Measurements from ENCODE around the gene ZBTB45.
"Not testable (repeated sequence)": the region's sequence is repeated elsewhere in the genome, so short reads cannot be mapped to it uniquely, and the experiment has no call there.

ZBTB45 gene

DNA sequence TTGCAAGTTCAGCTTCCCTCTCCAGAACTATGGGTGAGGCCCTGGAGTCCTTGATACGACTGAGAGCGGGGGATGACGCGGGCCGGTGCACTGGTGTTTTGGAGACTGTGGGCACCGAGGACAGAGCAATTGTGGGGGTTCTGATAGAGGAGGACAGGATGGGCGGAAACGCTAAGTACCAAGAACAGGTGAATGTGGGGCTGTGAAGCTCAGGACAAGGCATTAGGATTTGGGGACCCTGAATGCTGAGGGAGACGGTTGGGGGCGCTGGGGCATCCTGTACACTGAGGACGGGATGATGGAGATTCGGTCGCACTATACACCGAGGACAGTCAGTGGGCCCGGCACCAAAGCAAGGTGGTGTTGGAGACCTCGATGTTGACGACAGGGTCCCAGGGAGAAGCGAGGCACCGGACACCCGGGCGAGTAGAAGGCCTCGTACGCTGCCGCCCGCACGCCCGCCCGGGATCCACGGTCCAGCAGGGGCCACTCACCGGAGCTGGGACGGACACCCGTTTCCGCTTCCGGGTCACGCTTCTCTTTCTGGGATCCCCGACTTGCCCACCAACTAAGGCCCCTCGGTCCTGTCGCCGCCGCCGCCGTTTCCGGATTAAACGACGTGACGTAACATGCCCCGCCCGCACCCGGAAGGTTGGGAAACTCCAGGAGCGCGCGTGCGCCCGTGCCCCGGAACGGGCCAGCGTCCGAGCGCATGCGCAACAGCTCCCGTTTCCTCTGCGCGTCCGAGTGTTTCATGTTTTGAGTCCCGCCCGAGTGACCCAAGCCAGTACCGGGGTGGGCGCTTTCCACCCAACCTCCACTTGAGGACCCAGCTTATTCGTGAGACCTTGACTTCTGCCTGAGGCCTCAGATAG is 35.1 kb upstream of the ZBTB45 start, which contains the start of gene CHMP2A:
Gene CHMP2A (minus strand): TSS at position 612 of the 875 bp plus-strand sequence. CDS start 893 bp downstream, outside the sequence.
- no peak for DNase-seq

GRCh38 chr19:58553799-58554493 is 34.3 kb upstream of the ZBTB45 start:
- no peak for DNase-seq

DNA sequence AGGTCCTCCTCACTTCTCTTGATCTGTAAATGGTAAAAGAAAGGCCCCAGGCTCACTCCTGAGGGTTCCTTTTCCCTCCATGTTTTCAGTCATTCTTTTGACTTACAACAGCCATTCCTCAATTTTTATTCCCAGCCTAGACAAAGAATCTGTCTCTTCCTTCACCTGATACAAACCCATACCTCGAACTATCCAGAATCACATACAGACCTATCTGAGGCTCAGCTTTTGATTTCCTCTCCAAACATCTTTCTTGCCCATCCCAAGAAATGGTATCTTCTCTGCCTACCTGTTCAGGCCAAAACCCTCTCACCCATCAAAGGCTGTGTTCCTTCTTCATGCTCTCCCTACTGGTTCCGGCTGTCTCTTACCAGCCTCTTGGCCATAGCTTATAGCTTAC is 33.0 kb upstream of the ZBTB45 start:
- no peak for DNase-seq

DNA sequence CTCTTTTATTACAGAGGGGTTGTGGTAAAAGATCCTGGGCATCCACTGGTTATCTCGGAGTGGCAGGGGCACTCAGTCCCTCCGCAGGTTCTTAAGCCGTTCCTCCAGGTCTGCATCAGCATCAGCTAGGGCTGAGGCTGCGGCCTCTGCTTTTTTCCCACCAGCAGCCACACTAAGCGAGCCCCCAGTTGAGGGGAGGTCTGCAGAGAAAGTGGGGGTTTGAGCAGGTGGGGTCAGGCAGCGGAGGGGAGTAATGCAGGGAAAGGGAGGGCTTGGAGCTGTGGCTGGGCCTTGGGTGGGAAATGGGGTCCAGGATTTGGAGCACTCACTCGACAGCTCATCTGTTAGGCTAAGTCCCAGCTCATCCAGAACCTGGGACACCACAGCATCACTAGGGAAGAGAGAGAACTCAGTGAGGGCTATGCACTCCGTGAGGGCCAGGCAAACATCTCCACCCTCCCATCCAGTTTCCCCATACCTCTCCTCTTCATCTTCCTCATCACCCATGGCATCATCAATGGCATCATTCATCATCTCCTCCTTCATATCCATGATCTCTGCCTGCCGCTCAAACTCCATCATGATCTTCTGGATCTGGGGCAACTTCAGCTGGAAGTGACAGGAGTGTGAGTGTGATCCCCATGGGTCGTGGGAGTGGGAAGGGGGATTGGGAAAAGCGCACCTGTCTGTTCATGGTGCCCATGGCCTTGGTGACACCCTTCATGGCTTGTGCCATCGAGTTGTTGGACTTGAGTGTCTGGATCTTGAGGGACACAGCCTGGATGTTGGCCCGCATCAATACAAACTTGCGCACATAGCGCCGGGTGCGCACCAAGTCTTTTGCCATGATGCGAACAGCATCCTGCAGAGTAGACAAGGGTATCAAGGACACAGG is 32.2 kb upstream of the ZBTB45 start:
- DNase-seq, result no peak

- DNase-seq, result no peak
Observed at GRCh38 chr19:58551123-58551497, 31.5 kb upstream of the ZBTB45 start.

DNA sequence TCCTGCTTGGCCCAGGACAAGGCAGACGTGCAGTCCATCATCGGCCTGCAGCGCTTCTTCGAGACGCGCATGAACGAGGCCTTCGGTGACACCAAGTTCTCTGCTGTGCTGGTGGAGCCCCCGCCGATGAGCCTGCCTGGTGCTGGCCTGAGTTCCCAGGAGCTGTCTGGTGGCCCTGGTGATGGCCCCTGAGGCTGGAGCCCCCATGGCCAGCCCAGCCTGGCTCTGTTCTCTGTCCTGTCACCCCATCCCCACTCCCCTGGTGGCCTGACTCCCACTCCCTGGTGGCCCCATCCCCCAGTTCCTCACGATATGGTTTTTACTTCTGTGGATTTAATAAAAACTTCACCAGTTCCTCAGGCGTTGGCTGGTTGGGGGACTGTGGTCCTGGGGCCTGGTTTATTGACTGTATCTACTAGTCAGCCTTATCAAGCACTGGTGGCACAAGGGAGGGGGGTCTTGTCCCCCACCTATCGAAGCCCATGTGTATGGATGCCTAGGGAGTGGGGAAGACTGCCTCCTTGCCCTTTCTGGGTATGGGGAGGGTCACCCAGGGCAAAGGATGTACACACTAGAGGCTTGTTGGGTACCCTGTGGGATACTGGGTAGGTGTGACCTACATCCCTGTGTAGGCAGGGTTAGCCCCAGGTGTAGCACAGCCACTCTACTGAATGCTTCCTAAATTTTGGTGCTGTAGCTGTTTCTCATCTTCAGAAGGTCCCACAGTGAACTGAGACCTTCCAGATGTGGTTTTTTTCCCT is 30.9 kb upstream of the ZBTB45 start:
- no peak for DNase-seq

GRCh38 chr19:58549664-58550361 is 30.2 kb upstream of the ZBTB45 start:
- DNase-seq, result no peak

DNA sequence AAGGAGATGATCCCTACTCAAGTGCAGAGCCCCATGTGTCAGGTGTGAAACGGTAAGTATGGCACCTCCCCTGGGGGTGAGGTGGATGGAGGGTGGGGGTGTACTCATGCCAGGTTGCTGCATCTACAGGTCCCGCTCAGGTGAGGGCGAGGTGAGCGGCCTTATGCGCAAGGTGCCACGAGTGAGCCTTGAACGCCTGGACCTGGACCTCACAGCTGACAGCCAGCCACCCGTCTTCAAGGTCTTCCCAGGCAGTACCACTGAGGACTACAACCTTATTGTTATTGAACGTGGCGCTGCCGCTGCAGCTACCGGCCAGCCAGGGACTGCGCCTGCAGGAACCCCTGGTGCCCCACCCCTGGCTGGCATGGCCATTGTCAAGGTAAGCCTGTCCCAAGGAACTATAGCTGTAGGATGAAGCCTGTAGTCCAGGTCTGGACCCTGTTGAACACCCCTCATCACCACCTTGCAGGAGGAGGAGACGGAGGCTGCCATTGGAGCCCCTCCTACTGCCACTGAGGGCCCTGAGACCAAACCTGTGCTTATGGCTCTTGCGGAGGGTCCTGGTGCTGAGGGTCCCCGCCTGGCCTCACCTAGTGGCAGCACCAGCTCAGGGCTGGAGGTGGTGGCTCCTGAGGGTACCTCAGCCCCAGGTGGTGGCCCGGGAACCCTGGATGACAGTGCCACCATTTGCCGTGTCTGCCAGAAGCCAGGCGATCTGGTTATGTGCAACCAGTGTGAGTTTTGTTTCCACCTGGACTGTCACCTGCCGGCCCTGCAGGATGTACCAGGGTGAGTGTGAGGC is 29.5 kb upstream of the ZBTB45 start:
- no peak for DNase-seq

DNA sequence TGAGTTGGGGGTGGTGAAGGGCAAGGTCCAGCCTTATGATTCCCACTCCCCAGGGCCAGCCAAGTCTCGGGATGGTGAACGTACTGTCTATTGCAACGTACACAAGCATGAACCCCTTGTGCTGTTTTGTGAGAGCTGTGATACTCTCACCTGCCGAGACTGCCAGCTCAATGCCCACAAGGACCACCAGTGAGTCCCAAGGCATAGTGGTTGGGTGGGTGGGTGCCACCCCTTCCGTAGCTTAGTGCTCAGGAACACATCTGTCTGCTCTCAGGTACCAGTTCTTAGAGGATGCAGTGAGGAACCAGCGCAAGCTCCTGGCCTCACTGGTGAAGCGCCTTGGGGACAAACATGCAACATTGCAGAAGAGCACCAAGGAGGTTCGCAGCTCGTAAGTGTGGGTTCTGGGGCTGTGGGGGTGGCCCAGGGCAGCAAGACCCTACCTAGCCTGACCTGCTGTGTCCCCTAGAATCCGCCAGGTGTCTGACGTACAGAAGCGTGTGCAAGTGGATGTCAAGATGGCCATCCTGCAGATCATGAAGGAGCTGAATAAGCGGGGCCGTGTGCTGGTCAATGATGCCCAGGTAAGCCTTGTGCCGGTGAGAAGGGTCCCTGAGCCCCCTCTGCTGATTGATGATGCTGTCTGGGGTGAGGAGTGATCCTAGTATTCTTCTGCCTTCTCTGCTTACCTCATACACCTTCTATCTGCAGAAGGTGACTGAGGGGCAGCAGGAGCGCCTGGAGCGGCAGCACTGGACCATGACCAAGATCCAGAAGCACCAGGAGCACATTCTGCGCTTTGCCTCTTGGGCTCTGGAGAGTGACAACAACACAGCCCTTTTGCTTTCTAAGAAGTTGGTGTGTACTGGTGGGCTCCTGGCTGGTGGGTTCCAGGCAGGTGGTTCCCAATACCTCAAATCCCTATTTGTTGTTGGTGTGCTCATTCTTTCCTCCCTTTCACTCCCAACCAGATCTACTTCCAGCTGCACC is 28.0 kb upstream of the ZBTB45 start:
- DNase-seq, result no peak

DNA sequence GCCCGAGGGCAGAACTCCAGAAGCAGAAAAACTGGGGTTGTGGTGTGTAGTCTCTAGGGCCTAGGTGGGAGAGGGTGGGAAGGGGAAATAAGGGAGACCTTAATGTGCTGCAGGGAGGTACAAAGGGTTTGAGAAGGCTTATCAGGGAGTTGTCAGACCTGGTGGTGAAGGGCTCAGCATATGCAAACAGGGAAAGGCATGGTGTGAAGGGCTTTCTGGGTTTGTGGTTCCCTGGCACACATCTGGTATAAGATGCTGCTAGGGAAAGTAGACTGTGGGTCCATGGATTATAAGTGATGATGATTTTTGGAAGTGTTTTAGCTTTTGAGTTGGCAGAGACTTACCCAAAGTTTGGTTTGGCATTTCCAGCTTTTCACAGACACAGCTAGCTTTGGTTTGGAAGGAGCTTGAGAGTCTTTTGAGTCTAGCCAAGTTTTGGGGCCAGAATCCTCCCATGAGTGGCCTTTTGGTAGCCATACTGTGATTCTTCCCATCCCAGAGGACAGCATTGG is 26.5 kb upstream of the ZBTB45 start:
- no peak for DNase-seq

DNA sequence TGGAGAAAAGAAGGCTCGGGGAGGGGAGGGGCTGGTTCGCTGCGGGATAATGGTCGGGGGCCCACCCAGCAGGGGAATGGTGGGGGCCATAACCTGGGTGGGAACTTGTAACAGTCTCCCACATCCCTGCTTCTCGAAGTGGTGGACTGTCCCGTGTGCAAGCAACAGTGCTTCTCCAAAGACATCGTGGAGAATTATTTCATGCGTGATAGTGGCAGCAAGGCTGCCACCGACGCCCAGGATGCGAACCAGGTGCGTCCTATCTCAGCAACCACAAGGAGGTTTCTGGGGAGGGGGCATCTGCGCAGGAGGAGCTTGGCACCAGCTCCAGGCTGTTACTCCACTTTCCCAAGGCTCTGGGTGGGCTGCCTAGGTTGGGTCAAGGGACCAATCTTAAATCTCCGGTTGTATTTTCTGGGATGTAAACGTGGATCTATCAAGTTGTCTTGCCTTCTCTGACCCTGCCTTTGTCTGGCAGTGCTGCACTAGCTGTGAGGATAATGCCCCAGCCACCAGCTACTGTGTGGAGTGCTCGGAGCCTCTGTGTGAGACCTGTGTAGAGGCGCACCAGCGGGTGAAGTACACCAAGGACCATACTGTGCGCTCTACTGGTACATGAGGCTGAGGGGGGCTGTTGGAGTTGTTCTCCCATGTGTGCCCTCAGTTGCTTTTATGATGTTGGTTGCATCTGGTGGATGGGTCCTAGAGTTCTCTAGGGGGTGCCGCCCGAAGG is 25.8 kb upstream of the ZBTB45 start:
- DNase-seq, result no peak

DNA sequence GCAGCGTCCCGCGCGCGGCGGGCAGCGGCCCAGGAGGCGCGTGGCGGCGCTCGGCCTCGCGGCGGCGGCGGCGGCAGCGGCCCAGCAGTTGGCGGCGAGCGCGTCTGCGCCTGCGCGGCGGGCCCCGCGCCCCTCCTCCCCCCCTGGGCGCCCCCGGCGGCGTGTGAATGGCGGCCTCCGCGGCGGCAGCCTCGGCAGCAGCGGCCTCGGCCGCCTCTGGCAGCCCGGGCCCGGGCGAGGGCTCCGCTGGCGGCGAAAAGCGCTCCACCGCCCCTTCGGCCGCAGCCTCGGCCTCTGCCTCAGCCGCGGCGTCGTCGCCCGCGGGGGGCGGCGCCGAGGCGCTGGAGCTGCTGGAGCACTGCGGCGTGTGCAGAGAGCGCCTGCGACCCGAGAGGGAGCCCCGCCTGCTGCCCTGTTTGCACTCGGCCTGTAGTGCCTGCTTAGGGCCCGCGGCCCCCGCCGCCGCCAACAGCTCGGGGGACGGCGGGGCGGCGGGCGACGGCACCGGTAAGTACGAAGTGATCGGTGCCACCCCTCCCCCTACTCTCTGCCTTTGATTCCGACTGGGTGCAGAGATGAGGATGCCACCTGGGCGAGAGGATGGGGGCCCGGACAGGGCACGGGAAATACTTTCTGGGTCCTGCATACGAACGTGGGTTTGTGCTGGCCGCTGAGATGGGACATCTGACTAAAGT is 25.1 kb upstream of the ZBTB45 start:
- DNase-seq, result no peak

- DNase-seq, result no peak
Observed at GRCh38 chr19:58543826-58544590, 24.4 kb upstream of the ZBTB45 start, which contains the start of gene TRIM28. Gene TRIM28 (plus strand): TSS chr19:58544064. CDS start chr19:58544758, 694 bp downstream.

DNA sequence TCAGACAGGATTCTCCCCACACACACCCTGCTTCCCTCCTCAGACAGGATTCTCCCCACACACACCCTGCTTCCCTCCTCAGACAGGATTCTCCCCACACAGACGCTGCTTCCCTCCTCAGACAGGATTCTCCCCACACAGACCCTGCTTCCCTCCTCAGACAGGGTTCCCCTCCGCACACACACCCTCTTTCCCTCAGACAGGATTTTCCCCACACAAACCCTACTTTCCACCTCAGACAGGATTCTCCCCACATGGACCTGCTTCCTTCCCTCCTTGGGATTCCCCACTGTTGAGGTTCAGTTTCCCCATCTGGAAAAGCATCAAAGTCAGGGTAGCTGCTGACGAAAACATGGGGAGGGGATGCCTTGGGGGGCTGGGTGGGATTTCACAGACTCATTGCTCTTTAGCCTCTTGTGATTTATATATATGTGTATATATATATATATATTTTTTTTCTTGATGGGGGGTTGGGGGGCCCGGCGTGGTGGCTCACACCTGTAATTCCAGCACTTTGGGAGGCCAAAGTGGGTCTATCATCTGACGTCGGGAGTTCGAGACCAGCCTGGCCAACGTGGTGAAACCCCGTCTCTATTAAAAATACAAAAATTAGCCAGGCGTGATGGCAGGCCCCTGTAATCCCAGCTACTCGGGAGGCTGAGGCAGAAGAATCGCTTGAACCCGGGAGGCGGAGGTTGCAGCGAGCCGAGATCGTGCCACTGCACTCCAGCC is 23.2 kb upstream of the ZBTB45 start:
- DNase-seq, result not testable (repeated sequence)

DNA sequence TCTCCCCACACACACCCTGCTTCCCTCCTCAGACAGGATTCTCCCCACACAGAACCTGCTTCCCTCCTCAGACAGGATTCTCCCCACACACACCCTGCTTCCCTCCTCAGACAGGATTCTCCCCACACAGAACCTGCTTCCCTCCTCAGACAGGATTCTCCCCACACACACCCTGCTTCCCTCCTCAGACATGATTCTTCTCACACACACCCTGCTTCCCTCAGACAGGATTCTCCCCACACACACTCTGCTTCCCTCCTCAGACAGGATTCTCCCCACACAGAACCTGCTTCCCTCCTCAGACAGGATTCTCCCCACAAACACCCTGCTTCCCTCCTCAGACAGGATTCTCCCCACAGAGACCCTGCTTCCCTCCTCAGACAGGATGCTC is 19.6 kb upstream of the ZBTB45 start:
- not testable (repeated sequence) for DNase-seq

All from NCI-H1417 (cell line).